ENCODE data around the gene SERPINE1. TPM values are rescaled to one million over a fixed set of nuclear protein-coding genes. Genes with fewer than 3 reads are reported as not detected.

SERPINE1 gene
- total and polyA plus RNA-seq, 2 of the 13 experiments (the other 11 are each of a cell fraction or from before 2014, with no cell fraction given): 21.2 to 1,576 TPM

DNA sequence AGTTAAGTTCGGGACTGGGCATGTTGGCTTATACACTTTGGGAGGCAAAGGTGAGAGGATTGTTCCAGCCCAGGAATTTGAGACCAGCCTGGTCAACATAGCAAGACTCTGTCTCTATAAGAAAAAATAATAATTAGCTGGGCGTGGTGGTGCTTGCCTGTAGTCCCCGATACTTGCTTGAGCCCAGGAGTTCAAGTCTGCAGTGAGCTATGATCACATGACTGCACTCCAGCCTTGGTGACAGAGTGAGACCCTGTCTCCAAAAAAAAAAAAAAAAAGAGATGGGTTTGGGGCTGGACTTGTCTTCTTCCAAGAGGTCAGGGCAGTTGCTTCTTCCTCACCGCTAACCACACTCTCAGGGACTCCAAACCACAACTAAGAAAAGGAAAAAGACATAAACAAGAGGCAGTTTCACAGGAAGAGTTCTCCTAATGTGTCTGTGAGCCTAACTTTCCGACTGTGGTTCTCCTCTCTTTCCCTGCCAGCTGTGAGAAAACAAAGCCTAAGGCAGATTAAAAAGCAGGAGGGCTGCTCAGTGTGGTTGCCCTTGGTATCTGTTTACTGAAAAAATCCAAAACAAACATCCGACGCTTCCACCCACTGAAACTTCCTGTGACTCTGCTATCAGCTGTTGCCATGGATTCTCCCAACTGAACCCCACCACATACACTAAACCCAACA is 2.4 kb upstream of the SERPINE1 start (continued):
- TF ChIP-seq, protein P1, sequence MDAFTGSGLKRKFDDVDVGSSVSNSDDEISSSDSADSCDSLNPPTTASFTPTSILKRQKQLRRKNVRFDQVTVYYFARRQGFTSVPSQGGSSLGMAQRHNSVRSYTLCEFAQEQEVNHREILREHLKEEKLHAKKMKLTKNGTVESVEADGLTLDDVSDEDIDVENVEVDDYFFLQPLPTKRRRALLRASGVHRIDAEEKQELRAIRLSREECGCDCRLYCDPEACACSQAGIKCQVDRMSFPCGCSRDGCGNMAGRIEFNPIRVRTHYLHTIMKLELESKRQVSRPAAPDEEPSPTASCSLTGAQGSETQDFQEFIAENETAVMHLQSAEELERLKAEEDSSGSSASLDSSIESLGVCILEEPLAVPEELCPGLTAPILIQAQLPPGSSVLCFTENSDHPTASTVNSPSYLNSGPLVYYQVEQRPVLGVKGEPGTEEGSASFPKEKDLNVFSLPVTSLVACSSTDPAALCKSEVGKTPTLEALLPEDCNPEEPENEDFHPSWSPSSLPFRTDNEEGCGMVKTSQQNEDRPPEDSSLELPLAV (CRISPR knock-in tag; conservative IDR thresholded peaks at IDR 0.05; ENCODE audit: low read depth): no peak
- TF ChIP-seq ZNF782 (CRISPR knock-in tag; IDR thresholded peaks at IDR 0.05; ENCODE audit: borderline replicate concordance): no peak
- TF ChIP-seq NR2F1 (CRISPR knock-in tag; IDR thresholded peaks at IDR 0.05): peak in 1 of 2 experiments; percentile 37; a peak in 1 of 4 replicates
- peak; percentile 55 for TF ChIP-seq DPF2 (CRISPR knock-in tag; IDR thresholded peaks at IDR 0.05; ENCODE audit: borderline replicate concordance, low read depth)
- no peak for TF ChIP-seq AGO2 (optimal IDR thresholded peaks at IDR 0.05; ENCODE audit: low read depth, low read length)
- peak; percentile 97 for TF ChIP-seq PITX1 (CRISPR knock-in tag; IDR thresholded peaks at IDR 0.05)
- no peak for TF ChIP-seq ZNF75D (CRISPR knock-in tag; IDR thresholded peaks at IDR 0.05; ENCODE audit: borderline replicate concordance)
- TF ChIP-seq FOXK2 (IDR thresholded peaks at IDR 0.05): no peak
- TF ChIP-seq IRX3 (CRISPR knock-in tag; IDR thresholded peaks at IDR 0.05; ENCODE audit: borderline replicate concordance, low read depth): no peak
- TF ChIP-seq U2AF1 (optimal IDR thresholded peaks at IDR 0.05; ENCODE audit: low read depth, low read length): no peak
- TF ChIP-seq, protein P2, sequence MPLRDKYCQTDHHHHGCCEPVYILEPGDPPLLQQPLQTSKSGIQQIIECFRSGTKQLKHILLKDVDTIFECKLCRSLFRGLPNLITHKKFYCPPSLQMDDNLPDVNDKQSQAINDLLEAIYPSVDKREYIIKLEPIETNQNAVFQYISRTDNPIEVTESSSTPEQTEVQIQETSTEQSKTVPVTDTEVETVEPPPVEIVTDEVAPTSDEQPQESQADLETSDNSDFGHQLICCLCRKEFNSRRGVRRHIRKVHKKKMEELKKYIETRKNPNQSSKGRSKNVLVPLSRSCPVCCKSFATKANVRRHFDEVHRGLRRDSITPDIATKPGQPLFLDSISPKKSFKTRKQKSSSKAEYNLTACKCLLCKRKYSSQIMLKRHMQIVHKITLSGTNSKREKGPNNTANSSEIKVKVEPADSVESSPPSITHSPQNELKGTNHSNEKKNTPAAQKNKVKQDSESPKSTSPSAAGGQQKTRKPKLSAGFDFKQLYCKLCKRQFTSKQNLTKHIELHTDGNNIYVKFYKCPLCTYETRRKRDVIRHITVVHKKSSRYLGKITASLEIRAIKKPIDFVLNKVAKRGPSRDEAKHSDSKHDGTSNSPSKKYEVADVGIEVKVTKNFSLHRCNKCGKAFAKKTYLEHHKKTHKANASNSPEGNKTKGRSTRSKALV (CRISPR knock-in tag; IDR thresholded peaks at IDR 0.05): no peak
- no peak for TF ChIP-seq ZSCAN29 (CRISPR knock-in tag; conservative IDR thresholded peaks at IDR 0.05)
- no peak for TF ChIP-seq KLF9 (CRISPR knock-in tag; IDR thresholded peaks at IDR 0.05; ENCODE audit: low read depth)
- no peak for TF ChIP-seq ZNF296 (CRISPR knock-in tag; conservative IDR thresholded peaks at IDR 0.05)
- TF ChIP-seq, protein P3, sequence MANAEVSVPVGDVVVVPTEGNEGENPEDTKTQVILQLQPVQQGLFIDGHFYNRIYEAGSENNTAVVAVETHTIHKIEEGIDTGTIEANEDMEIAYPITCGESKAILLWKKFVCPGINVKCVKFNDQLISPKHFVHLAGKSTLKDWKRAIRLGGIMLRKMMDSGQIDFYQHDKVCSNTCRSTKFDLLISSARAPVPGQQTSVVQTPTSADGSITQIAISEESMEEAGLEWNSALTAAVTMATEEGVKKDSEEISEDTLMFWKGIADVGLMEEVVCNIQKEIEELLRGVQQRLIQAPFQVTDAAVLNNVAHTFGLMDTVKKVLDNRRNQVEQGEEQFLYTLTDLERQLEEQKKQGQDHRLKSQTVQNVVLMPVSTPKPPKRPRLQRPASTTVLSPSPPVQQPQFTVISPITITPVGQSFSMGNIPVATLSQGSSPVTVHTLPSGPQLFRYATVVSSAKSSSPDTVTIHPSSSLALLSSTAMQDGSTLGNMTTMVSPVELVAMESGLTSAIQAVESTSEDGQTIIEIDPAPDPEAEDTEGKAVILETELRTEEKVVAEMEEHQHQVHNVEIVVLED (CRISPR knock-in tag; IDR thresholded peaks at IDR 0.05; ENCODE audit: borderline replicate concordance): no peak
- TF ChIP-seq RFX5 (IDR thresholded peaks at IDR 0.05; ENCODE audit: low read depth, low read length): peak; percentile 87
- peak; percentile 47 for TF ChIP-seq SP5 (CRISPR knock-in tag; IDR thresholded peaks at IDR 0.05; ENCODE audit: borderline replicate concordance, low read depth)
- TF ChIP-seq, protein P4, sequence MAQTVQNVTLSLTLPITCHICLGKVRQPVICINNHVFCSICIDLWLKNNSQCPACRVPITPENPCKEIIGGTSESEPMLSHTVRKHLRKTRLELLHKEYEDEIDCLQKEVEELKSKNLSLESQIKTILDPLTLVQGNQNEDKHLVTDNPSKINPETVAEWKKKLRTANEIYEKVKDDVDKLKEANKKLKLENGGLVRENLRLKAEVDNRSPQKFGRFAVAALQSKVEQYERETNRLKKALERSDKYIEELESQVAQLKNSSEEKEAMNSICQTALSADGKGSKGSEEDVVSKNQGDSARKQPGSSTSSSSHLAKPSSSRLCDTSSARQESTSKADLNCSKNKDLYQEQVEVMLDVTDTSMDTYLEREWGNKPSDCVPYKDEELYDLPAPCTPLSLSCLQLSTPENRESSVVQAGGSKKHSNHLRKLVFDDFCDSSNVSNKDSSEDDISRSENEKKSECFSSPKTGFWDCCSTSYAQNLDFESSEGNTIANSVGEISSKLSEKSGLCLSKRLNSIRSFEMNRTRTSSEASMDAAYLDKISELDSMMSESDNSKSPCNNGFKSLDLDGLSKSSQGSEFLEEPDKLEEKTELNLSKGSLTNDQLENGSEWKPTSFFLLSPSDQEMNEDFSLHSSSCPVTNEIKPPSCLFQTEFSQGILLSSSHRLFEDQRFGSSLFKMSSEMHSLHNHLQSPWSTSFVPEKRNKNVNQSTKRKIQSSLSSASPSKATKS (CRISPR knock-in tag; IDR thresholded peaks at IDR 0.05): no peak
- no peak for TF ChIP-seq ZNF180 (CRISPR knock-in tag; IDR thresholded peaks at IDR 0.05; ENCODE audit: borderline replicate concordance, low read depth)
- TF ChIP-seq PCBP1 (IDR thresholded peaks at IDR 0.05; ENCODE audit: borderline replicate concordance, low read depth, low read length): no peak
- TF ChIP-seq PAX8 (CRISPR knock-in tag; IDR thresholded peaks at IDR 0.05; ENCODE audit: borderline replicate concordance): no peak

Measured in HepG2 (cell line).